ENCODE data around the gene CYP2F1. TPM values are rescaled to one million over a fixed set of nuclear protein-coding genes. Genes with fewer than 3 reads are reported as not detected.
A peak's percentile ranks its signal among the peaks of the same experiment; 100 is the strongest.
"Not testable (repeated sequence)": the region's sequence is repeated elsewhere in the genome, so short reads cannot be mapped to it uniquely, and the experiment has no call there.

Gene CYP2F1
- total RNA-seq, 1 donor from 2014 or later, result not detected

GRCh38 chr19:41126765-41127203, 12.6 kb downstream of the CYP2F1 start:
- peak in 1 of 2 donors; percentile 12 for DNase-seq (ENCODE audit: low read depth in 2 of 2)

DNA sequence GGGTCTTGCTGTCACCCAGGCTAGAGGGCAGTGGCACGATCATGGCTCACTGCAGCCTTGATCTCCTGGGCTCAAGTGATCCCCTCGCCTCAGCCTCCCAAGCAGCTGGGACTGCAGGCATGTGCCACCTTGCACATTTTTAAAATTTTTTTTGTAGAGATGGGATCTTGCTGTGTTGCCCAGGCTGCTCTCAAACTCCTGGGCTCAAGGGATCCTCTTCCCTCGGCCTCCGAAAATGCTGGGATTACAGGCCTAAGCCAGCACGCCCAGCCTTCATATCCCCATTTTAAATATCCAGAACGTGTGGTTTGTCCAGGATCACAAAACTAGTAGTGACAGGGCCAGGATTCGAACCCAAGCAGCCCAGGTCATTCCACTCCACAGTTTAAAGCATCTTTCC, 13.1 kb downstream of the CYP2F1 start:
- DNase-seq (ENCODE audit: low read depth in 2 of 2), result not testable (repeated sequence)

DNA sequence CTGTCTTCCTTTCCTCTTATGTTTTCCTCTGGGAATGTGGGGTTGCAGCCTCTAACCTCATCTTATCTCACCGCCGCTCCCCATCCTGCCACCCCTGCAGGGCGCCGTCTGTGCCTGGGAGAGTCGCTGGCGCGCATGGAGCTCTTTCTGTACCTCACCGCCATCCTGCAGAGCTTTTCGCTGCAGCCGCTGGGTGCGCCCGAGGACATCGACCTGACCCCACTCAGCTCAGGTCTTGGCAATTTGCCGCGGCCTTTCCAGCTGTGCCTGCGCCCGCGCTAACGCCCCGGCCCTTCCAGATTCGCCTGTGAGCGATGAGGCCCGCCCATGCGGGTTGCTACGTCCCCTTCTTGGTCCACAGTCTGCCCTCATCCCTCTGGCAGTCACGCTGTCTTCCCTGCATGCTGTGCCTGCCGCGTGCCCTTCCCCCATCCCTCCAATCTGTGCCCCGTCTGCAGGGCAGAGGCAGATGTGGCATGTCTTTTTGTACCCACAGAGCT, 13.6 kb downstream of the CYP2F1 start:
- DNase-seq (ENCODE audit: low read depth in 2 of 2), result peak in 1 of 2 donors; percentile 38

- DNase-seq (ENCODE audit: low read depth in 2 of 2), result no peak
These were observed 14.5 kb downstream of the CYP2F1 start for GRCh38 chr19:41128692-41129091.

GRCh38 chr19:41131186-41131585, 17.0 kb downstream of the CYP2F1 start:
- no peak for DNase-seq (ENCODE audit: low read depth in 2 of 2)

- DNase-seq (ENCODE audit: low read depth in 2 of 2), result no peak
These were observed 19.0 kb downstream of the CYP2F1 start for GRCh38 chr19:41133260-41133659.

- no peak for DNase-seq (ENCODE audit: low read depth in 2 of 2)
These were observed 20.4 kb downstream of the CYP2F1 start for GRCh38 chr19:41134616-41135015.

DNA sequence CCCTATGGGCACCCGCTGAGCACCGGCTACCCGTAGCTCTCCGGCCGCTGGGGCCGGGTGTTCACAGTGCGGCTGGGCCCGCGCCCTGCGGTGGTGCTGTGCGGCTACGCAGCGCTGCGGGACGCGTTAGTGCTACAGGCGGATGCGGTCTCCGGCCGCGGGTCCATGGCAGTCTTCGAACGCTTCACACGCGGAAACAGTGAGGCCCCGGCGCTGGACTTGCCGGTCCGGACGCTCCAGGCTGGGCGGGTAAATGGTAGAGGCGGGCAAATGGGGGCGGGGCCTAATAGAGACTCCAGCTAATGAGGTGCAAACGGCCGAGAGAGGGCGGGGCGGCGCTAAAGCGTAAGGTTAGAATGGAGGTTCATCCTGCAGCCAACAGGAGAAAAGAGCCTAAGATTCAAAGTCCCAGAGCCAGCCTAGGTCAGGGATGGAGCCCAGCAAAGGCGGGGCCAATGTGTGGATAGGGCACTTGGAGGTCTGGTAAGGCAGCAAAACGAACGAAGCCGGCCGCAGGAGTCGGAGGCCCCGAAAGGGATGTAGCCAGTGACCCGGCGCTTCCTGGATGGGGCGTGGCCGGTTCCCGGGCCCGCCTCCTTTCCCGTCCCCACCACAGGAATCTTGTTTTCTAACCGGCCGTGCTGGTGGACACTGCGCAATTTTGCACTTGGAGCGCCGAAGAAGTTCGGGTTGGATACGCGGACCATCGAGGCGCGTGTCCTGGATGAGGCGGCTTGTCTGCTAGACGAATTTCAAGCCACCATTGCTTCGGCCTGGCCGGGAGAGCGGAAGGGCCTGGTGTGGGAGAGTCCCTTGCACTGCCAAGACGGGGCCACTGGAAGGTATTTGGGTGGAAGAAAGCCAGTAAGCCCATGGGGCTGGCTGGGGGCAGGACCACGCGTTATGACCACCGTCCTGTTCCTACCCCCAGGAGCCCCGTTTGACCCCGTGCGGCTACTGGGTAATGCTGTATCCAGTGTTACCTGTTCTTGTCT, 21.5 kb downstream of the CYP2F1 start:
- peak; percentile 3 to 46 for DNase-seq (ENCODE audit: low read depth in 2 of 2)

- no peak for DNase-seq (ENCODE audit: low read depth in 2 of 2)
These were observed 22.6 kb downstream of the CYP2F1 start for GRCh38 chr19:41136636-41137455.

DNA sequence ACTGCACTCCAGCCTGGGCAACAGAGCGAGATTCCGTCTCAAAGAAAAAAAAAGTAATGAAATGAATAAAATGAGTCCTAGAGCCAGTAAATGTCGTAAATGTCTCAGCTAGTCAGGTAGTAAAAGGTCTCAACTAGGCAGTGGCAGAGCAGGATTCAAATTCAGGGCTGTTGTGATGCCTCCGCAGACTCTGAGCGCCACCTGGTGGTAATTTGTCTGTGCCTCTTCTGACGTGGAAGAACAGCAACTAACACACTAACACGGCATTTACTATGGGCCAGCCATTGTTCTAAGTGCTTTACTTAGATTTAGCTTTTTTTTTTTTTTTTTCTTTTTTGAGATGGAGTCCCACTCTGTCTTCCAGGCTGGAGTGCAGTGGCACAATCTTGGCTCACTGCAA, 30.2 kb downstream of the CYP2F1 start:
- peak; percentile 79 to 89 for DNase-seq (ENCODE audit: low read depth in 2 of 2)

GRCh38 chr19:41149831-41150230, 35.6 kb downstream of the CYP2F1 start:
- DNase-seq (ENCODE audit: low read depth in 2 of 2), result no peak

DNA sequence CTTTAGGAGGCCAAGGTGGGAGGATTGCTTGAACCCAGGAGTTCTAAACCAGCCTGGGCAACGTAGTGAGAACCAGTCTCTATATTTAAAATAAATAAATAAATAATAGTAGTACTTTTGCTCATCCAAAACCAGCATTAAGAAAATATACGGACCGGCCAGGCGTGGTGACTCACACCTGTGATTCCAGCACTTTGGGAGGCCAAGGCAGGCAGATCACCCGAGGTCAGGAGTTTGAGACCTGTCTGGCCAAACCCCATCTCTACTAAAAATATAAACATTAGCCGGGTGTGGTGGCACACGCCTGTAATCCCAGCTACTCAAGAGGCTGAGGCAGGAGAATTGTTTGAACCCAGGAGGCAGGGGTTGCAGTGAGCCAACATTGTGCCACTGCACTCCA, 36.8 kb downstream of the CYP2F1 start:
- not testable (repeated sequence) for DNase-seq (ENCODE audit: low read depth in 2 of 2)

- DNase-seq (ENCODE audit: low read depth in 2 of 2), result no peak
These were observed 39.8 kb downstream of the CYP2F1 start for GRCh38 chr19:41154060-41154459.

- no peak for DNase-seq (ENCODE audit: low read depth in 2 of 2)
These were observed 42.0 kb downstream of the CYP2F1 start for GRCh38 chr19:41156207-41156606.

GRCh38 chr19:41159881-41160280, 45.6 kb downstream of the CYP2F1 start:
- DNase-seq (ENCODE audit: low read depth in 2 of 2), result no peak

DNA sequence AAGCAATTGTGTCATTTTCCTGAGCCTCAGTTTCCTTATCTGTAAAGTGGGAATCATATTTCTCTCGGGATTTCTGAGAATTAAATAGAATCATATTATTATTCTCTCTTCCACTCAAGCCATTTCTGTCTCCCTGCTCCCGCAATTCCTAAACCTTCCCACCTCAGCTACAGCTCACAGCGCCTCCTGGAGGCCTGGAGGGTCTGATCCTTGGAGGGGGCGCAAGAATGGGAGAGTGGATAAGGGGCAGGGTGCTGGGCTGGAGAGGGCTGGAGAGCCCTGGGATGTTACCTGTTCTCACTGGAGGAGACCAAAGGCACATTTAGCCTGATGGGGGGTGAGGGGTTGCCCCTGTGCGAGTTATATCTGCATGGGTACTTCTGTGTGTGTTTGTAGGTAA, 47.7 kb downstream of the CYP2F1 start:
- no peak for DNase-seq (ENCODE audit: low read depth in 2 of 2)

DNA sequence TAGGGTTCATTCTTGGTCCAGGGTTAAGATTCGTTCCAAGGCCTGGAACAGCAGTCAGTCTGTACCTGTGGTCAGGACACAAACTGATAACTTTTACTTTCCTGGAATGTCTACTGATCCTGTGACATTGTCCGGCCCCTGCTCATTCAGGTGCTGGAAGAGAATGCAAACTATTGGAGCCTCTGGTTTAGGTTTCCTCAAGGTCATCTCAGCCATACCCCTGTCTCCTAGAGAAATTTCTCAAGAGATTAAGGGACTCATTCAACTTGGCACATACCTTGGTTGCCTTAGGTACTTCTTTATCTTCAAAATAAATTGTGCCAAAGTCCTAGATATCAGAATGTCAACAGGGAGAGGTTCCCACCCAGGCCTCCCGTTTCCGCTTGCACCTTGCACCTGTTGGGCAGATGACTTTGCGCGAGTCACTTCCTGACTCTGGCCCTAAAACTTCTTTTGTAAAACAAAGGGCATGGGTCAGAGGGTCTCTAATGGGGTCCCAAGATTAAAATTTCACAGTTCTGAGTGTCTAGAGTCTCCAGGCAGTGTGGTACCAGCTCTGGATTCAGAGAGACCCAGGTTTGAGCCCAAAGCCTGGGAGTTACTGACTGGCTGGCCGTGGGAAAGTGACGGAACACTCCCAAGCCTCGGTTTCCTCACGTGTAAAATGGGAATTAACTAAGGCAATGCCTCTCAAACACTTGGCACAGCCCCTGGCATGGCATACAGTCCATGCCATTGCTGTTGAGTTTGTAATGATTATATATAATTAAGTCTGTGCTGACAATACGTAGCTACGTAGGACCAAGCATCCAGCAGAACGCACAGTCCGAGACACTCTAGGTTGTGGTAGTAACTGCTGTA, 52.9 kb downstream of the CYP2F1 start:
- DNase-seq (ENCODE audit: low read depth in 2 of 2), result no peak

GRCh38 chr19:41172297-41173164, 58.3 kb downstream of the CYP2F1 start:
- no peak for DNase-seq (ENCODE audit: low read depth in 2 of 2)

GRCh38 chr19:41174297-41174928, 60.2 kb downstream of the CYP2F1 start:
- no peak for DNase-seq (ENCODE audit: low read depth in 2 of 2)
